ENCODE data around the gene TBC1D5.

The TBC1D5 gene

DNA sequence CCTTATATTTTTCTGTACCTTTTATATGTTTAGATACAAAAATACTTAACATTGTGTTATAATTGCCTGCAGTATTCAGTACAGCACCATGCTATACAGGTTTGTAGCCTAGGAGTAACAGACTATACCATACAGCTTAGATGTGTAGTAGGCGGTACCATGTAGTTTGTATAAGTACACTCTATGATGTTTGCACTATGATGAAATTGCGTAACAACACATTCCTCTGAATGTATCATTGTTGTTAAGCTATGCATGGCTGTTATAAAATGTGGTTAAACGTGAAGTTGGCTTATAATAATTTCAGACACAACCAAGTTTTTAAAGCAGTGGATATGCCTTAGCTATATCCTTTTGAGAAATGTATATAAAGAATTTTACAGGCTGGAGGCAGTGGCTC is 529.3 kb downstream of the TBC1D5 start:
- FAIRE-seq (no peak), DNase-seq (ENCODE audit: insufficient read length, low spot score) (no peak)
- TF ChIP-seq POU2F2 (IDR thresholded peaks at IDR 0.05; ENCODE audit: low read depth, low read length) (no peak), POLR2AphosphoS5 (IDR thresholded peaks at IDR 0.05; ENCODE audit: low read depth, low read length) (no peak), SPI1 (IDR thresholded peaks at IDR 0.05; ENCODE audit: low read depth, low read length) (no peak), TAF1 (IDR thresholded peaks at IDR 0.05; ENCODE audit: low read depth, low read length) (no peak), PAX5 (IDR thresholded peaks at IDR 0.05; ENCODE audit: insufficient read depth, low read length, severe bottlenecking) (no peak), POLR2A (IDR thresholded peaks at IDR 0.05; ENCODE audit: low read depth, low read length) (no peak)

- FAIRE-seq (no peak), DNase-seq (ENCODE audit: insufficient read length, low spot score) (no peak)
- no peak for TF ChIP-seq PAX5 (IDR thresholded peaks at IDR 0.05; ENCODE audit: insufficient read depth, low read length, severe bottlenecking)
These were observed 534.5 kb downstream of the TBC1D5 start for GRCh38 chr3:17207979-17208378.

DNA sequence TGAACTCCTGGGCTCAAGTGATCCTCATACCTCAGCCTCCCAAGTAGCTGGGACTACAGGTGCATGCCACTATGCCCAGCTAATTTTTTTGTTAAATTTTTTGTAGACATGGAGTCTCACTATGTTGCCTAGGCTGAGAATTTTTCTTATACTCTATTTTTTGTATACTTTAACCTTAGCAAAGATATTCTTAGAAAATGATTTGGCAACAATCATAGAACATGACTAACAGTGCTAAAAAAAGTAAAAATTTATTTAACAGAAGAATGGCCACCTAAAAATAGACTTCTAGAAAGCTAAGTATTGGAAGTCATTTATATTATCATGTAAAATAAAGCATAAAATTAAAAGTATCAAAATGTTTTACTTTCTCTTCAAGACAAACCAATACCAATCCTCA is 535.4 kb downstream of the TBC1D5 start:
- no peak for FAIRE-seq
- no peak for TF ChIP-seq POU2F2 (IDR thresholded peaks at IDR 0.05; ENCODE audit: low read depth, low read length)
- no peak for TF ChIP-seq POLR2A (IDR thresholded peaks at IDR 0.05; ENCODE audit: low read depth, low read length)
- TF ChIP-seq PAX5 (IDR thresholded peaks at IDR 0.05; ENCODE audit: insufficient read depth, low read length, severe bottlenecking), result no peak
- no peak for TF ChIP-seq SPI1 (IDR thresholded peaks at IDR 0.05; ENCODE audit: low read depth, low read length)
- no peak for TF ChIP-seq TAF1 (IDR thresholded peaks at IDR 0.05; ENCODE audit: low read depth, low read length)
- DNase-seq (ENCODE audit: insufficient read length, low spot score), result no peak

GRCh38 chr3:17204049-17204650 is 538.3 kb downstream of the TBC1D5 start:
- DNase-seq (ENCODE audit: insufficient read length, low spot score), result no peak
- TF ChIP-seq TAF1 (IDR thresholded peaks at IDR 0.05; ENCODE audit: low read depth, low read length), result no peak
- TF ChIP-seq SPI1 (IDR thresholded peaks at IDR 0.05; ENCODE audit: low read depth, low read length), result no peak
- TF ChIP-seq PAX5 (IDR thresholded peaks at IDR 0.05; ENCODE audit: insufficient read depth, low read length, severe bottlenecking), result no peak
- no peak for TF ChIP-seq POLR2A (IDR thresholded peaks at IDR 0.05; ENCODE audit: low read depth, low read length)
- no peak for TF ChIP-seq POLR2AphosphoS5 (IDR thresholded peaks at IDR 0.05; ENCODE audit: low read depth, low read length)
- TF ChIP-seq POU2F2 (IDR thresholded peaks at IDR 0.05; ENCODE audit: low read depth, low read length), result no peak
- no peak for FAIRE-seq

DNA sequence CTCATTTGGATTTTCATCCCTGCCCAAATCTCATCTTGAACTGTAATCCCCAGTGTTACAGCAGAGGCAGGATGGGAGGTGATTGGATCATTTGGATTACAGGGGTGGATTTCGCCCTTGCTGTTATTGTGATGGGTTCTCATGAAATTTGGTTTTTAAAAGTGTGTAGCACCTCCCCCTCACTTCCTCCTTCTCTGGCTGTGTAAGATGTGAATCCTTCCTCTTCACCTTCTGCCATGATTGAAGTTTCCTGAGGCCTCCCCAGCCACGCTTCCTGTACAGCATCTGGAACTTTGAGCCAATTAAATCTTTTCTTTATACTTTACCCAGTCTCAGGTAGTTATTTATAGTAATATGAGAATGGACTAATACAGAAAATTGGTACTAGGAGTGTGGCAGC is 540.9 kb downstream of the TBC1D5 start:
- DNase-seq (ENCODE audit: insufficient read length, low spot score) (no peak), FAIRE-seq (no peak)
- TF ChIP-seq PAX5 (IDR thresholded peaks at IDR 0.05; ENCODE audit: insufficient read depth, low read length, severe bottlenecking) (no peak), POLR2A (IDR thresholded peaks at IDR 0.05; ENCODE audit: low read depth, low read length) (no peak), POLR2AphosphoS5 (IDR thresholded peaks at IDR 0.05; ENCODE audit: low read depth, low read length) (no peak), POU2F2 (IDR thresholded peaks at IDR 0.05; ENCODE audit: low read depth, low read length) (no peak), SPI1 (IDR thresholded peaks at IDR 0.05; ENCODE audit: low read depth, low read length) (no peak), TAF1 (IDR thresholded peaks at IDR 0.05; ENCODE audit: low read depth, low read length) (no peak)

GRCh38 chr3:17195856-17196604 is 546.4 kb downstream of the TBC1D5 start:
- DNase-seq (ENCODE audit: insufficient read length, low spot score) (peak; percentile 12), FAIRE-seq (peak; percentile 95)
- TF ChIP-seq PAX5 (IDR thresholded peaks at IDR 0.05; ENCODE audit: insufficient read depth, low read length, severe bottlenecking) (no peak), POLR2AphosphoS5 (IDR thresholded peaks at IDR 0.05; ENCODE audit: low read depth, low read length) (no peak), POU2F2 (IDR thresholded peaks at IDR 0.05; ENCODE audit: low read depth, low read length) (0 out of 2 replicates have a peak, but pooled peaks have one; percentile 30), TAF1 (IDR thresholded peaks at IDR 0.05; ENCODE audit: low read depth, low read length) (no peak), SPI1 (IDR thresholded peaks at IDR 0.05; ENCODE audit: low read depth, low read length) (peak; percentile 98)

DNA sequence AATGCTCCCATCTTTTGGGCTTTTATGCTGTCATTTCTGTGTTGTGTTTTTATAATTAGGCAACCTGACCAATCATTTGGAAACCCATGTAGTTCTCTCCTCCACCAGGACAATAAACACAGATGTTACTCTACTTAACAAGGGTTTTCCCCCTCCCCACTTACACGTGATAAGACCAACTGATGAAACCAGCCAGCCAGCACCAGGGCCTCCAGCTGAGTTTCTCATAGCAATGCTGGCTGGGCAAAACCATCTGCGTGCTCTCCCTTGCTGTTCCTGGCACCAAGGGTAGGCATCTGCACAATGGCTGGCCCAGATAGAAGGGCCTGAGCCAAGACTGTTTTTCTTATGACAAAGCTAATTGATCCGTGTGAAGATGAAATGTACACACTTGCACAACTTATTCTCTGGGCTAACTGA is 547.2 kb downstream of the TBC1D5 start:
- FAIRE-seq, result peak; percentile 92
- DNase-seq (ENCODE audit: insufficient read length, low spot score), result peak; percentile 7
- TF ChIP-seq TAF1 (IDR thresholded peaks at IDR 0.05; ENCODE audit: low read depth, low read length), result no peak
- no peak for TF ChIP-seq SPI1 (IDR thresholded peaks at IDR 0.05; ENCODE audit: low read depth, low read length)
- peak; percentile 57 for TF ChIP-seq PAX5 (IDR thresholded peaks at IDR 0.05; ENCODE audit: insufficient read depth, low read length, severe bottlenecking)
- TF ChIP-seq POU2F2 (IDR thresholded peaks at IDR 0.05; ENCODE audit: low read depth, low read length), result peak; percentile 60; the same call in 1 of the 2 replicates
- TF ChIP-seq POLR2A (IDR thresholded peaks at IDR 0.05; ENCODE audit: low read depth, low read length), result no peak
- TF ChIP-seq POLR2AphosphoS5 (IDR thresholded peaks at IDR 0.05; ENCODE audit: low read depth, low read length), result no peak

DNA sequence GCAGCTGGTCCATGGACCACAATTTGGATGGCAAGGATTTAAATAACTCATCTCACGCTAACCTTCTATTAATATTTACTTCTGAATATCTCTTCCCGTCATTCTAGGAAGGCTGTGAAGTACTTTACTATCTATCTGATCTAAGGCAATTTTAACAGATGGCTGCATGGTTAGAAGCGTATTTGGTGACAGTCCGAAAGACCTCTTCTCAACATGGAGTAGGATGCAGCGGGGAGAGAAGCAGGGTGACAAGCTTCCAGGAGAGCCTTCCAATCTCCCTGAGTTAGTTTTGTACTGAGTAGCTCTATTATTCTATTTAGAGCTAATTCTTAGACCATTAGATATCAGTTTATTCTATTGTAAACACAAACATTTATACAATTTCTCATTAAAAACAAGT is 548.3 kb downstream of the TBC1D5 start:
- TF ChIP-seq POLR2AphosphoS5 (IDR thresholded peaks at IDR 0.05; ENCODE audit: low read depth, low read length), result no peak
- TF ChIP-seq PAX5 (IDR thresholded peaks at IDR 0.05; ENCODE audit: insufficient read depth, low read length, severe bottlenecking), result no peak
- no peak for TF ChIP-seq TAF1 (IDR thresholded peaks at IDR 0.05; ENCODE audit: low read depth, low read length)
- TF ChIP-seq POLR2A (IDR thresholded peaks at IDR 0.05; ENCODE audit: low read depth, low read length), result no peak
- no peak for TF ChIP-seq SPI1 (IDR thresholded peaks at IDR 0.05; ENCODE audit: low read depth, low read length)
- TF ChIP-seq POU2F2 (IDR thresholded peaks at IDR 0.05; ENCODE audit: low read depth, low read length), result no peak
- DNase-seq (ENCODE audit: insufficient read length, low spot score) (no peak), FAIRE-seq (no peak)

DNA sequence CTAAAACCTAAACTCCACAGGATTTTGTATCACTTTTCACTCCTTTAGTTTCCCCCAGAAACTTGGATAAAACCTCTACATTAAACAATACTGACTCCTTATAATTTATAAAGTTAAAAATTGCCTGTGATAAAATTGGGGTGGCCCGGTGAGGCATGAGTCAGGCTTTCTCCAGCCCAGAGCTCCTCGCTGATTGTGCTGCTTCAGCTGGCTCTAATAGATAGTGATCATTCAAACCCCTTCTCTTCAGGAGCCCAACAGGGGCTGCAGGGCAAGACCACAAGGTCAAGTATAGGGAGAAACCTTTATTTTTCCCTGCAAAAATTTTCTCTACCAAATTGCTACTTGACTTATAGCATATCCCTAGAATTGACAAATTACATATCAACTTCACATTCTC is 549.4 kb downstream of the TBC1D5 start:
- FAIRE-seq (no peak), DNase-seq (ENCODE audit: insufficient read length, low spot score) (no peak)
- no peak for TF ChIP-seq SPI1 (IDR thresholded peaks at IDR 0.05; ENCODE audit: low read depth, low read length)
- TF ChIP-seq PAX5 (IDR thresholded peaks at IDR 0.05; ENCODE audit: insufficient read depth, low read length, severe bottlenecking), result no peak
- no peak for TF ChIP-seq POU2F2 (IDR thresholded peaks at IDR 0.05; ENCODE audit: low read depth, low read length)
- TF ChIP-seq TAF1 (IDR thresholded peaks at IDR 0.05; ENCODE audit: low read depth, low read length), result no peak
- TF ChIP-seq POLR2AphosphoS5 (IDR thresholded peaks at IDR 0.05; ENCODE audit: low read depth, low read length), result no peak
- TF ChIP-seq POLR2A (IDR thresholded peaks at IDR 0.05; ENCODE audit: low read depth, low read length), result no peak
